NCI-H460 (cell line): Measurements from ENCODE around the gene GPHA2. TPM values are rescaled to one million over a fixed set of nuclear protein-coding genes. Genes with fewer than 3 reads are reported as not detected.

ENCODE experiments used
- DNase-seq: peaks from one replicate; pipeline ENCODE4 v3.0.0-alpha.2; 2016; ENCODE audit warnings: low read depth; ENCODE audit errors: extremely low read depth
- total RNA-seq: library from RNA; depleted of rRNA; stranded (reverse); fragments of >200 nt; shearing (Covaris generic); gene quantifications from 2 replicates; pipeline ENCODE4 v1.2.3, GENCODE V29; 2014

Gene GPHA2
- total RNA-seq, 1 experiment from 2014 or later, result not detected

DNA sequence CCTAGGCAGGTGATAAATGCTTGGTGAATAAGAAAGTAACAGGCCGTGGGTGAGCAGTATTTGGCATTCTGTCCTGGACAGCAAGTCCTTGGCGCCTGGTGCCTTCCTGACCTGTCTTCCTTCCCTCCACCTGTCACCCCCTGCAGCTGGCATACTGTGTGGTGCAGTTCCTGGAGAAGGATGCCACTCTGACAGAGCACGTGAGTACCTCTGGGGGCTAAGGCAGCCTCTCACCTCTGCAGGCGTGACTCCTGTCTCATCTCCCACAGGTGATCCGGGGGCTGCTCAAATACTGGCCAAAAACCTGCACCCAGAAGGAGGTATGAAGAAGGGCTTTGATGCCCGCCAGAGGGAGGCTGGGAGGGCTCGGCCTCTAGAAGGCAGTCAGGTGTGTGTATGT is 4.4 kb downstream of the GPHA2 start:
- DNase-seq, result no peak

DNA sequence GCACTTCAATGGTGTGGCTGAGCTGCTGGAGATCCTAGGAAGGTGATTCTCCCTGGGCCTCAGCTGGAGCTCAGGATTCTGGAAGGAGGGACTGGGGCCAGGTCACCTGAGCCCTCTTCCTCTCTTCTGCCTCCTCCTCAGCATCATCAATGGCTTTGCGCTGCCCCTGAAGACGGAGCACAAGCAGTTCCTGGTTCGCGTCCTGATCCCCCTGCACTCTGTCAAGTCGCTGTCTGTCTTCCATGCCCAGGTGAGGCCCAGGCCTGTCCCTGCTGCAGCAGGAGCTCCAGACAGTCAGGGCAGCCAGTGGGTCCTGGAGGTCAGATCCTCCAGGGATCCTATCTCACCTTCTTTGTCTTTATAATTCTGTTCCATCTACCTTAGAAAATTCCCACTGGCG is 5.4 kb downstream of the GPHA2 start:
- no peak for DNase-seq

DNA sequence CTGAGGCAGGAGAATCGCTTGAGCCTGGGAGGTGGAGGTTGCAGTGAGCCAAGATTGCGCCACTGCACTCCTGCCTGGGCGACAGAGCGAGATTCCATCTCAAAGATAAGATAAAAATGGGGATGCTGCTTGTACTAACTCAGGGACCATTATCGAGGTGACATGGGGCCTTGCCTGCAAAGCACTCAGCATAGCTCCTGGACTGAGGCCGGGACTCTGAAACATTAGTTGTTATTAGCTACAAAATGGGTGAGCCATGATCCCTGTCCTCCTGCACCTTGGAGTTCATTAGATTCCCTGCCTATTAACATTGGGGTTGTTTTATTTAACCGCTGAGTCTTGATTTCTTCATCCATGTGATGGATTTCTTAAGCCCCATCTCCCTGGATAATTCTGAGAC is 6.1 kb downstream of the GPHA2 start:
- DNase-seq, result no peak

DNA sequence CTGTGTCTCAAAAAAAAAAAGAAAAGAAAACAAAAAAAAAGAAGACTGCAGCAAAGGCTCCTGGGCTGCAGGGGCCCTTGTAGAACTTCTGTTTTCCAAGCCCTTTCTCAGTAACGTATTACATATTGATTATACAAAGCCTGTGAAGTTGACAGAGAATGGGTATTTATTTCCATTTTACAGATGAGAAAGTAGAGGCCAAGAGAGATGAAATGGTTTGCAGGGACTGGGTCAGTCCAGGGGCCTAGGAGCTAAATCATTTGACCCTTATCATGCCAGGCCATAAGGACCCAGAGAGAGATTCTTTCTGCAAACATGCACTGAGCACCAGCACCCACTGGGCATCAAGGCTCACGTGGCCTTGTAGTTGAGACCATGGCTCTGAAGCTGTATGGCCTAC is 6.7 kb downstream of the GPHA2 start:
- no peak for DNase-seq

DNA sequence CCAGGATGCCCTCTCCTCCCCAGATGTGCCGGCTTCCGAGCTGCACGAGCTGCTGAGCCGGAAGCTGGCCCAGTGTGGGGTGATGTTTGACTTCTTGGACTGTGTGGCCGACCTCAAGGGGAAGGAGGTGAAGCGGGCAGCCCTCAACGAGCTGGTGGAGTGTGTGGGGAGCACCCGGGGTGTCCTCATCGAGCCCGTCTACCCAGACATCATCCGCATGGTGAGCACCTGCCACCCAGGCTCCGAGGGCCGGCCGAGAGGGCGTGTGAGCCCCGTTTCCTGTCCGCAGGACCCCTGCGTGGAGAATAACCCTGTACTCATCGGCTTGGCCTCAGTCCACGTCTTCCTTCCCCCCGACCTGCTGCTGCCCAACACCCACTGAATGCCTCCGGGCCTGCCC is 9.0 kb downstream of the GPHA2 start:
- DNase-seq, result no peak

DNA sequence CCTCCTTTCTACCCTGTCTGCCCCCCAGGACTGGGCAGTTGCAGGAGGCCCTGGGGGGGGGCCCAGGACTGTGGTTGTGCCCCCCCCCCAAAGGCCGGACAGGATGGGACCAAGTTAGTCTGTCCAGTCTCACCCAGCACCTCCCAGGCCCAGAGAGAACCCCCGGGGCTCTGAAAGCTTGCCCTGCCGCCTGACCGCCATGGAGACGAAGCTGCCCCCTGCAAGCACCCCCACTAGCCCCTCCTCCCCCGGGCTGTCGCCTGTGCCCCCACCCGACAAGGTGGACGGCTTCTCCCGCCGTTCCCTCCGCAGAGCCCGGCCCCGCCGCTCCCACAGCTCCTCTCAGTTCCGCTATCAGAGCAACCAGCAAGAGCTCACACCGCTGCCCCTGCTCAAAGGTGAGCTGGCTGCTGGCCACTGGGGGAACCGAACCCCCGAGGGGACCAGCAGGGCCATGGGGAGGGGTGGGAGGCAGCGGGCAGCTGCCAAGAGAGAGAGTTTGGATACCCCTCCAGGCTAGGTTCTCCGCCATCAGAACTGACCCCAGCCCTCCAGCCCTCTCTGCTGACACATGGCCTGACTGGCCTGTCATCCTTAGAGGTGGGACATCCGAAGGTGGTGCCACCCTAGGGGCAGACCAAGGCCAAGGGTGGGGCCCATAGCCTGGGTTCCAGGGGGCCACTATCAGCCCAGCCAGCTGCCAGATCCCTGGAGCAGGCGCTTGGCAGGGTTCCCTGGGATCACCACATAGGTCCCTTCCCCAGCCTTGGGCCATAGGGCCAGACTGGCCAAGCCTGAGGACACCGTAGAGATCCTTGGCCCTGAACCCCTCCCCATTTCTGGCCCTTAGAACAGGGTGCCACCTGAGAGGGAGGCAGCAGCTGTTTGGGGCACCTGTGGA is 9.9 kb downstream of the GPHA2 start:
- DNase-seq, result no peak

DNA sequence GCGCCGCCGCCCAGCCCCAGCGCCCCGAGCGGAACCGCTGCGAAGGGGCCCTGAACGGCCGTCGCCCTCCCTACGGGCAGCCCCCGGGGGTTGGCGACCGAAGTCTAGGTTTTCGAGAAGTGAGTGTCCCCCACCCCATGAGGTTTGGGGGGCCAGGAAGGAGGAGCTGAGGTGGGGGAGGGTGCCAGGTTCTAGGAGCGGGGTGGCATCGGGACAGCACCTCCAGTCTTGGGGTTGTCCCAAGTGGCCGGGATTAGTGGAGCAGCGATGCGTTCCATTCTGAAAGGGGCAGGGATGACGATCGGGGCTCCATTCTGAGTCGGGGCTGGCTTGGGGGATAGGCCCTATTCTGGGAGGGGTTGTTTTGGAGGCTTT is 10.8 kb downstream of the GPHA2 start:
- no peak for DNase-seq

DNA sequence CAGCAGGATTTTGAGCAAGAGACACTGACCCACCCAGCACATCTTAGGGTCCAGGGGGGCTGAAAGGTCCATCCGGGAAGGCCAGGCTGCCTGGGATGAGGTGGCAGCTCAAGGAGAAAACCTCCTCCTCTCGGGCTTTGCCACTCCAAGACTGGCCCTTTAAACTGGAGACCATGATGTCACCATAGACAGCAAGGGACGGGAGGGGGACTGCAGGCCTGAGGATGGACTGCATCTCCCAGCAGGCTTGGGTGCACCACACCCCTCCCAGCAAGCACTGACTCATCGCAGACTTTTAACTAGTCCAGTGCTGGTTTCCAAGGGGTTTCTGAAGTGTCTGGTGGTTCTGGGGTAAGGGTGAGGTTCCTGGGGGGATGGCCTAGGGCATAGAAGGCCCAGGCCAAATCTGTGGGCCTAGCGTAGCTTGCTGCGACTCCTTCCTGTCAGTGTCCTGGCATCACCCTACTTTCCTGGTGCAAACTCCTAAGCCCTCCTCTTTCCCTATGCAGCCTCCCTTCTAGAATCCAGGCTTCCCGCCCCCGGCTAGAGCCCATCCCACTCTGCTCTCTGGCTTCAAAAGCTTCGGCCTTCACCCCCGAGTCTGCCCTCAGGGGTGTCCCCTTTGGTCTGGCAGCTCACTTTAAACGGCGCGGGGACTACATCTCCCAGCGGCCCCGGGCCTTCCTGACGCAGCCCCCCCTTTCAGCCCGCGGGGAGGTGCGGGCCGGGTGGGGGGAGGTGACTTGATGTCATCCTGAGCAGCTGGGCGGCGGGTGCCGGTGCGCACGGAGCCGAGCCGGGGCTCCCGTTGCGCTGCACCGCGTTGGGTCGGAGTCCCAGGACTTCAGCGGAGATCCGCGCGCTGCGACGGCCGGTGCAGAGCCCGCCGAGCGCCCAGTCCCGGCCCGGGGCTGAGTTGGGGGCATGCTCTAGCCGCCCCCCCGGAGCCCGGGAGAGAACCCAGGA is 11.5 kb downstream of the GPHA2 start, which contains the start of gene PPP2R5B:
TSS of gene PPP2R5B (plus strand) at position 746 of the 966 bp plus-strand sequence. CDS start 1,046 bp downstream, outside the sequence.
- peak; percentile 86 for DNase-seq

DNA sequence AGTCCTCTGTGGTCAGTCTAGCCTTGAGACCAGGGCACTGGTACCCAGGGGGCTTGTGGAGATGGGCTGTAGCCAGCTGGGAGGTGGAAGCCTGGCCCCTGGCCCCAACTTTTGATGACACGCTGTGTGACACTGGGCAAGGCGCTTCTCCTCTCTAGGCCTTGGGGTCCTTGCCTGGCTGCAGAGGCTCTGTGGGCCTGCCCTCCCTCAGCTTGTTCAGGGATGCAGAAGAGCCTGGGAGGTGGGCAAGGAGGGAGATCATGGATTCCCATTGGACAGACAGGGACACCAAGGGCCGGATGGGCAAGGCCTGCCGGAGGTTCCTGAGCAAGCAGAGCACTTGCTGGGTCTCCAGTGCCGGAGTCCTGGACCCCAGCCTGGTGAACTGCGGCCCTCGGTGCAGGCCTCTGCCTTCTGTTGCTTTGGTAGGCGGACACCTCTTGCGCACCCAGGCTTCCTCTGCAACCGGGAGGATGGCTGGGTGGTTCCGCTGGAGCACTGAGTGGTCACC is 12.5 kb downstream of the GPHA2 start:
- DNase-seq, result no peak

DNA sequence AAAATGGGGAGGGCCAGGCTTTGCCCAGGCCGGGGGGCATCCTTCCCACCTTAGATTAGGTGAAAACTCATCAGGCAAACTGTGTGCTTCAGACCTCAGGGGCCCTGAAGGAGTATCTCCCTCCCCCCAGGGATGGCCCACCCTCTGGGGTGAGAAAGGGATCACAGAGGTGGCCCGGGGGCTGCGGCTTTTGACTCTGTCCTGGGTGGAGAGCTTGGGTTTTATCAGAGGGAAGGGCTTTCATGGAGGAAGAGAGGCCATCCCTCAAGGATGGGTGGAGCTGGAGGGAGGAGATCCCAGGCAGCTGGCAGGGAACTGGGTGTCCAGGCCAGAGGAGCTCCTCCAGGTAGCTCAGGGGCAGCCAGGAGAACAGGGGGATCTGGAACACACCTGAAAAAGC is 14.3 kb downstream of the GPHA2 start:
- DNase-seq, result no peak

DNA sequence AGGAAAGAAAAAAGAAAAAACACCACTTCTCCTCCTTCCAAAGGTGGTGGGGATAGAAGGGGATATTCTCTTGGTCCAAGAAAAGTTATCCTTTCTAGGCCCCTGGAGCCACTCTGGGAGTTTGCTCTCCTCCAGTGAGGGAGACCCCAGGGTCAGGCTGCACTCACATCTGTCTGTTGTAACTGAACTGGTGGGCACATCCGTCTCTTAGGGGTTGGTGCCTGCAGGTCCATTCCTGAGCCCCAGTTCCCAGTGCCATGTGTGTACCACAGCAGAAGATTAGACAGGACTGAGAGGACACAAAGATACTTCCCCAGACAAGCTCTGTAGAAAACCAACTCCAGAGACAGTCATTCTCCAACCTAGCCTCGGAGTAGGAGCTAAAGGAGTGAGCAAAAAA is 15.6 kb downstream of the GPHA2 start:
- no peak for DNase-seq

DNA sequence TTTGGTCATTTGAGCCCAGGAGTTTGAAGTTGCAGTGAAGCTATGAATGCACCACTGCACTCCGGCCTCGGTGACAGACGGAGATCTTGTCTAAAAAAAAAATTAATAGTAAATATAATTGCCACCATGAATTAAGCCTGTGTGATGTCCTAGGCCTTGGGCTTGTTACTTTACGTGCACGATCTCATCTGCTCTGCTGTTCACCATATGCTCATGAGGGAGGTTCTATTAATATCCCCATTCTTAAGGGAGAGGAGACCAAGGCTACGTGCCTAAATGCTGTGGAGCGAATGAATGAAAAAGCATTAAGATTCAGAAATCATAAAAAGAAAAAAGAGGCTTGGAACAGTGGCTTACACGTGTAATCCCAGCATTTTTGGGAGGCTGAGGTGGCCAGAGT is 16.1 kb downstream of the GPHA2 start:
- no peak for DNase-seq

DNA sequence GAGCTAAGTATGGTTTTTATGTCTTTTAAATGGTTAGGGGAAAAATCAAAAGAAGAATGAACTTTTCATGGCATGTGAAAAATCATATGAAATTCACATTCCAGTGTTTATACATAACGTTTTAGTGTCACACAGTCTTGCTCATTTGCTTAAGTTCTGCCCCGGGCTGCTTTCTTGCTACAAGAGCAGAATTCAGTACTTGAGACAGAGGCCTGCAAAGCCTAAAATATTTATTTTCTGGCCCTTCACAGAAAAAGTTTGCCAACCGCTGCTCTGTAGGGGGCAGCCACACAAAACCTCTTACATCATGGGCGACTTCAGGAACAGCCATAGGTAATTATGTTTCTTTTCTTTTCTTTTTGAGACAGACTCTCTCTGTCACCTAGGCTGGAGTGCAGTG is 17.7 kb downstream of the GPHA2 start:
- no peak for DNase-seq

DNA sequence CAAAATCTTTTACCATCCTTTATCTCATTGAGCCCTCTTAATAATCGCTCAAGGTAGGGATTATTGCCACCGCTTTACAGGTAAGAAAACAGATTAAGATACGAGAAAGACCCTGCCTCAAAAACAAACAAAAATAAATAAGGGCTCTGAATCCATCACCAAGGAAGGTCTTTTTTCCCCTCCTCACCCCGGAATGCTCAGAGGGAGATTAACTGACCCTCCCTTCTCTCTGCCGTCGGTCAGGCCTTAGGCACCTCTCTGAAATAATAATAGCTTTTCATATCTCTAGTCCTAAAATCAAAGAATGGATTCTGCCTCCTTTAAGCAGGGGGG is 18.1 kb downstream of the GPHA2 start:
- no peak for DNase-seq

DNA sequence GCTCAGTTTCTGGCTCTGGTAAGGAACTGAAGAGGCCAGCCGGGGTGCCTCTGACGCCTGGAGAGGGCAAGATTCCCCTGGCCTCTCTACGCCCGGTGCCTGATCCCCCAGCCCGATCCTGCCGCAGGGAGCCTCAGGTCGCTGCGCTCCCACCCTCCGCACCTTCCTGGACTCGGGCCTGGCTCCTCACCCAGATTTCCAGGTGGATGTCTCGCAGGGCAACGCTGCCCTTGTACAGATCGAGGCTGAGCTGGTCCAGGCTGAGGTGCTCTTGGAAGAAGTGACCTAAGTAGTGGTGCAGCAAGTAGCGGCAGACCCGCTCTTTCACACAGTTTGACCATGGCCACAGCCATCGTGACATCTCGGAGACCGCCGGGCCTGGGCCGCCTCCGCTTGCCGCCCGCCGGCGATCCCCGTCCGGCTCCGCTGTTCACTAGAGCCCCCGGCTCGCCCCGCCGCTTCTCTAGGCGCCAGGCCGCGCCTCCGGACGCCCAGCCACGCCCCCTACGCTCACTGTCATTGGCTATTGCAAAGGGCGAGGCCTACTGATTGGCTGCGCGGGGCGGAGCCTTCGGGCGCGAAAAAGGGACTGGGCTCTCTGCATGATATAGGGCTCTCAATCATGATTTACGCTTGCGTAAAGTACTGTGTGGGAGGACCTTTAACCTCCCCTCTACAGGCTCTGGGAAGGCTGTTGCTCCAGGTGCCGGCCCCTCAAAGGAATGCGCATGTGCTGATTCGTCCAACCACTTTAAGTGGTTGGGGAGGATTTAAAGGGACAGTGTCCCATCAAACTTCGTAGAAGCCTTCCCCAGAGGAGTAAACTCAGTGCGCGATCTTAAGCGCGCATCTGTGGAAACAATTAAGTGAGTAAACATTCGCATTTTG is 18.7 kb downstream of the GPHA2 start, which contains the start of gene ATG2A:
TSS of gene ATG2A (minus strand) at position 435 of the 888 bp plus-strand sequence. CDS start at position 361, 74 bp downstream.
- DNase-seq, result peak; percentile 98

DNA sequence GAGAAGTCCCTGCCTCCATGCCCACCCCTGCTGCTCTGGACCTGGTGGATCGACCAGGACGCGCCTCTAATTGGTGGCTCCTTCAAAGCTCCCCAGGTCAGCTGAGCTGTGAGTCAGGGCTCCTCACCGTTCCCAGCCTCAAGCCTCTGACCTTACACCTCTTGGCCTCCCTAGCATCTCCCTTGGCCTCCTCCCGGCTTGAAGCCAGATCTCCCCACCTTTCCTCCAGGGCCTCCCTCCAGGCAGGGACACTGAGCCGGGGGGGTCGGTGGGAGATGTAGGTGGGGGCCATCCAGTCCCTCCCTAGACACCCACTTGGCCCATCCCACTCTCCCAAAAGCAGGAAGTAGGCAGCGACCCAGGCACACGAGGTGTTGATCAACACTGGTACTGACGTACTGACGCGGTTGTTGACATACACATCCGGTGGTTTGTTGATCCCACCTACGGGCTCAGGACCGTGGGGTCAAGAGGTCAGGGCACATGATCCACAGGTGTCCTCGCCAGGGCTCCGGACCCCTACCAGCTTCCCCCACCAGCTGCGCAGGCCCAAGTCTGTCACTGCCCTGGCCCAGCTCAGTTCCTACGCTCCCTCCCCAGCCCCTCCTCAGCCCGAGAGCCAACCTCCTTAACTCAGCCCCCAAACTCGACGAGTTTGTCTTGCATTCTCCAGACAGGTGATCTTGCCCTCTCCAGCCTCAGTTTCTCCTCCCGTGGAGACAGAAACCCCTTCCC is 19.5 kb downstream of the GPHA2 start:
- DNase-seq, result no peak

DNA sequence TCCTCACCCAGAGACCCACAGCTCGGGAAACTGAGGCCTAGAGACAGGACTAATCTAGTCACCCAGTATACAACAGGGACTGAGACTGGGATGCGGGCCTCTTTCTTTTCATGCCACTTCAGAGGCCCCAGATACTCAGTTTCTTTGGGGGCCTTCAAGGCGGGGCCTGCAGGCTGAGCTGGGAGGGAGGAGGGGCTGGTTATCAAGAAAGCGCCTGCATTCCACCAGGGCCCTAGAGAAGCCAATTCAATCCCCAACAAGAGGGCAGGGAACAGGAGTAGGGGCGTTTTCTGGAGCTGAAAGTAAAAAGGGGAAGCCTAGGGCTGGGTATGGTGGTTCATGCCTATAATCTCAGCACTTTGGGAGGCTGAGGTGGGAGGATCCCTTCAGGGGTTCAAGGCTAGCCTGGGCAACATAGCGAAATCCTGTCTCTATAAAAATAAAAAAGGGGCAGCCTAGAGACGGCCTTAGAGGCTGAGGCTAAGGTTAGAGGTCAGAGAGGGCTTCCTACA is 20.3 kb downstream of the GPHA2 start:
- DNase-seq, result no peak

DNA sequence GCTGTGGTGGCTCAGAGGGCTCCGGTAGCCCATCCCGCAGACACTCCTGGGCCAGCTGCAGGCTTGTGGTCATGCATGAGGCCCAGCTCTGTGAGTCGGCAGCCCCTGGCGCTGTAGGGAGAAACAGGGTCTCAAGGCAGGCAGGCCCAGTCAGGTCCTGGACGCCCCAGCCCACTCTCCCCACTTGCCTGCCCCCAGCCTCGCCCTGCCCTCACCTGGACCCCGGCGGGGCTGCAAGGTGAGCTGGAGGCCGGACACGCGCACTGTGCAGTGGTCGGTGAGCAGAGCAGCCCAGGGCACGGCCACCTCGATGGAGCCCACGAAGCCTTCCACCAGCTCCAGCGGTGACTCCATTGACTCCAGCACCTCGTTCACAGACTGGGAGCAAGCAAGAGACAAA is 21.6 kb downstream of the GPHA2 start:
- DNase-seq, result no peak

DNA sequence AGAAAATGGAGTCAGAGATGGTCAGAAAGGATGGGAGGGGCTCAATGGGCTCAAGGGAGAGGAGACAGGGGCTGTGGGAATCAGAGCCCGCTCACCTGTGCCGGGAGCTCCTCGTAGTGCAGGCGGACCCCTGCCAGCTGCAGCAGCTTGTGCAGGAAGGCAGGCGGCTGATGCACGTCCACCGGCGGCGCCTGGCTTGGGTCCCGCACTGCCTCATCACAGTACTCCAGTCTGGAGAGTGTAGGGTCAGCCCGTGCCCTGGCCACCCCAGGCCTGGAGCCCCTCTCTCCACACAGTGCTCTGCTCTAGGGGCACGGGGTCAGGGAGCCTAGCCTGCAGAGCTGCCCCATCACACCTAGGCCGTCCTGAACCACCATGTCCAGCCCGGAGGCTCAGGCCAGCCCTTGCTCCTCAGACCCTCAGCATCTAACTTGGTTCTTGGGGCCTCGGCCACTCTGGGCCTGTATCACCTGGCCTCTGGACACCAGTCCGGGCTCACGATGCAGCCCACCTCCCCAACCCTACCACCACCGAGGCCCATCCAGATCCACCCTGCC is 22.4 kb downstream of the GPHA2 start:
- DNase-seq, result no peak
